Measurements from ENCODE around the gene MCEMP1.

MCEMP1 gene

GRCh38 chr19:7720351-7720750 lies 43.5 kb downstream of the MCEMP1 start:
- no peak overlapping the region for H3K4me2 ChIP-seq (ENCODE audit: insufficient read depth, low read length)
- no peak overlapping the region for H3K4me3 ChIP-seq (ENCODE audit: low read depth in 1 of 2, low read length in 2 of 2)
- H4K20me1 ChIP-seq (ENCODE audit: insufficient read depth, low read length): no peaks in the 10 kb centered on the region
- no peak overlapping the region for H2AFZ ChIP-seq (ENCODE audit: low read depth, low read length)
- H3K79me2 ChIP-seq (ENCODE audit: insufficient read depth, low read length): no peaks in the 10 kb centered on the region
- no peaks in the 10 kb centered on the region; the same call in 1 of the 2 replicates for H3K4me1 ChIP-seq (ENCODE audit: insufficient read depth, low read length)
- no peak overlapping the region for H3K9ac ChIP-seq (ENCODE audit: low read depth, low read length)
- ATAC-seq (ENCODE audit: insufficient read depth, low read depth): no peak
- no peaks in the 10 kb centered on the region for H3K9me3 ChIP-seq (ENCODE audit: insufficient read depth, low read length, severe bottlenecking)
- H3K36me3 ChIP-seq (ENCODE audit: insufficient read depth, low read length): no peaks in the 10 kb centered on the region
- no peak for DNase-seq
- no peaks in the 10 kb centered on the region for H3K27me3 ChIP-seq (ENCODE audit: insufficient read depth, low read length, poor library complexity)
- H3K27ac ChIP-seq (ENCODE audit: low read length): no peak overlapping the region
- TF ChIP-seq CTCF (IDR thresholded peaks at IDR 0.05; ENCODE audit: borderline replicate concordance, extremely low read depth, low read length, poor library complexity, severe bottlenecking): no peak
- TF ChIP-seq EZH2 (IDR thresholded peaks at IDR 0.05; ENCODE audit: borderline replicate concordance, low read depth, low read length, severe bottlenecking): no peak

GRCh38 chr19:7722231-7722651 lies 45.4 kb downstream of the MCEMP1 start:
- ATAC-seq (ENCODE audit: insufficient read depth, low read depth) (no peak), DNase-seq (no peak)
- no peak for TF ChIP-seq CTCF (IDR thresholded peaks at IDR 0.05; ENCODE audit: borderline replicate concordance, extremely low read depth, low read length, poor library complexity, severe bottlenecking)
- no peak for TF ChIP-seq EZH2 (IDR thresholded peaks at IDR 0.05; ENCODE audit: borderline replicate concordance, low read depth, low read length, severe bottlenecking)
- no peak overlapping the region for H3K27ac ChIP-seq (ENCODE audit: low read length)
- no peaks in the 10 kb centered on the region; the same call in 1 of the 2 replicates for H3K4me1 ChIP-seq (ENCODE audit: insufficient read depth, low read length)
- no peaks in the 10 kb centered on the region for H3K27me3 ChIP-seq (ENCODE audit: insufficient read depth, low read length, poor library complexity)
- H3K9ac ChIP-seq (ENCODE audit: low read depth, low read length): no peak overlapping the region
- H3K79me2 ChIP-seq (ENCODE audit: insufficient read depth, low read length): no peaks in the 10 kb centered on the region
- no peak overlapping the region for H2AFZ ChIP-seq (ENCODE audit: low read depth, low read length)
- H3K4me2 ChIP-seq (ENCODE audit: insufficient read depth, low read length): no peak overlapping the region
- H3K9me3 ChIP-seq (ENCODE audit: insufficient read depth, low read length, severe bottlenecking): no peaks in the 10 kb centered on the region
- no peak overlapping the region for H3K4me3 ChIP-seq (ENCODE audit: low read depth in 1 of 2, low read length in 2 of 2)
- H4K20me1 ChIP-seq (ENCODE audit: insufficient read depth, low read length): no peaks in the 10 kb centered on the region
- H3K36me3 ChIP-seq (ENCODE audit: insufficient read depth, low read length): no peaks in the 10 kb centered on the region

- Histone ChIP-seq H3K36me3 (ENCODE audit: insufficient read depth, low read length) (no peaks in the 10 kb centered on the region), H3K9me3 (ENCODE audit: insufficient read depth, low read length, severe bottlenecking) (no peaks in the 10 kb centered on the region), H3K27ac (ENCODE audit: low read length) (no peak overlapping the region), H3K9ac (ENCODE audit: low read depth, low read length) (no peak overlapping the region), H2AFZ (ENCODE audit: low read depth, low read length) (no peak overlapping the region), H4K20me1 (ENCODE audit: insufficient read depth, low read length) (no peaks in the 10 kb centered on the region), H3K4me3 (ENCODE audit: low read depth in 1 of 2, low read length in 2 of 2) (no peak overlapping the region), H3K4me2 (ENCODE audit: insufficient read depth, low read length) (no peak overlapping the region), H3K27me3 (ENCODE audit: insufficient read depth, low read length, poor library complexity) (no peaks in the 10 kb centered on the region), H3K79me2 (ENCODE audit: insufficient read depth, low read length) (no peaks in the 10 kb centered on the region), H3K4me1 (ENCODE audit: insufficient read depth, low read length) (no peaks in the 10 kb centered on the region)
- DNase-seq: no peak
- no peak for ATAC-seq (ENCODE audit: insufficient read depth, low read depth)
- TF ChIP-seq EZH2 (IDR thresholded peaks at IDR 0.05; ENCODE audit: borderline replicate concordance, low read depth, low read length, severe bottlenecking) (no peak), CTCF (IDR thresholded peaks at IDR 0.05; ENCODE audit: borderline replicate concordance, extremely low read depth, low read length, poor library complexity, severe bottlenecking) (no peak)
Measured at GRCh38 chr19:7725791-7726190, 48.9 kb downstream of the MCEMP1 start.

- H3K4me2 ChIP-seq (ENCODE audit: insufficient read depth, low read length): no peak overlapping the region
Measured at GRCh38 chr19:7729211-7729610, 52.3 kb downstream of the MCEMP1 start.

More at GRCh38 chr19:7729211-7729610, 52.3 kb downstream of the MCEMP1 start:
- Histone ChIP-seq H3K9ac (ENCODE audit: low read depth, low read length) (no peak overlapping the region), H3K36me3 (ENCODE audit: insufficient read depth, low read length) (no peaks in the 10 kb centered on the region), H3K27ac (ENCODE audit: low read length) (no peak overlapping the region), H4K20me1 (ENCODE audit: insufficient read depth, low read length) (no peaks in the 10 kb centered on the region), H3K4me3 (ENCODE audit: low read depth in 1 of 2, low read length in 2 of 2) (no peak overlapping the region), H3K4me1 (ENCODE audit: insufficient read depth, low read length) (no peaks in the 10 kb centered on the region), H3K9me3 (ENCODE audit: insufficient read depth, low read length, severe bottlenecking) (no peaks in the 10 kb centered on the region), H2AFZ (ENCODE audit: low read depth, low read length) (no peak overlapping the region), H3K27me3 (ENCODE audit: insufficient read depth, low read length, poor library complexity) (no peaks in the 10 kb centered on the region), H3K79me2 (ENCODE audit: insufficient read depth, low read length) (no peaks in the 10 kb centered on the region)
- no peak for TF ChIP-seq CTCF (IDR thresholded peaks at IDR 0.05; ENCODE audit: borderline replicate concordance, extremely low read depth, low read length, poor library complexity, severe bottlenecking)
- DNase-seq (no peak), ATAC-seq (ENCODE audit: insufficient read depth, low read depth) (no peak)

All from DND-41 (cell line).